ENCODE results near the gene MTHFD1. TPM values are rescaled to one million over a fixed set of nuclear protein-coding genes. Genes with fewer than 3 reads are reported as not detected.
"Not testable (repeated sequence)": the region's sequence is repeated elsewhere in the genome, so short reads cannot be mapped to it uniquely, and the experiment has no call there.

MTHFD1 gene
- total RNA-seq, 4 donors from 2014 or later = 27.6 to 66.0 (median 53.8) TPM

DNA sequence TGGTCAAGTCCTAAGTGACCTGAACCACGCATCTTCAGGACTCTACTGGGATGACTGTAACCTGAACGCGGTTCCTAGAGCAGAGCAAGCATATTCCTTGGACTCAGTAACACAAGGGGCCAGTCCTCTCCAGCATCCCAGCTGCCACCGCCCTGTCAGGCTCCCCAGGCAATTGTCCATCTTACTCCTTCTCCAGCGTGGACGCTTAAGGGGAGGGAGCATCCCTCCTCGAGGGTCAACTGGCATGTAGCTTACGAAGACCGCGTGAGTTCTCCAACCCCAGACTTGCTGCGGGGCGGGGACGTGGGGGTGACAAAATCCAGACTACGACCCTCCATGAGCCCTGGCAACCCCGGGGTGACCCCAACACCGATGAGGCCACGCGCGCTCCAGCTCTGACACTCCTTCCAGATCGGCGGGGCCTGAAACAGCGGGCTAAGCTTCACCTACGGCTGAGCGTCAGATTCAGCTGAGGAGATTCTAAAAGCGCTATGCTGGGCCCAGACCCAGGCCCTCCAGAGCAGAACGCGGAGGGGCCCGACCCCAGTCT, 846 bp upstream of the MTHFD1 start:
- DNase-seq = no peak
- H3K4me3 ChIP-seq = peak overlapping the region; percentile 60 to 92 (median 73)
- WGBS, 2 donors = 2 to 10% methylated on average over 12 to 18 of the region's 28 CpGs

DNA sequence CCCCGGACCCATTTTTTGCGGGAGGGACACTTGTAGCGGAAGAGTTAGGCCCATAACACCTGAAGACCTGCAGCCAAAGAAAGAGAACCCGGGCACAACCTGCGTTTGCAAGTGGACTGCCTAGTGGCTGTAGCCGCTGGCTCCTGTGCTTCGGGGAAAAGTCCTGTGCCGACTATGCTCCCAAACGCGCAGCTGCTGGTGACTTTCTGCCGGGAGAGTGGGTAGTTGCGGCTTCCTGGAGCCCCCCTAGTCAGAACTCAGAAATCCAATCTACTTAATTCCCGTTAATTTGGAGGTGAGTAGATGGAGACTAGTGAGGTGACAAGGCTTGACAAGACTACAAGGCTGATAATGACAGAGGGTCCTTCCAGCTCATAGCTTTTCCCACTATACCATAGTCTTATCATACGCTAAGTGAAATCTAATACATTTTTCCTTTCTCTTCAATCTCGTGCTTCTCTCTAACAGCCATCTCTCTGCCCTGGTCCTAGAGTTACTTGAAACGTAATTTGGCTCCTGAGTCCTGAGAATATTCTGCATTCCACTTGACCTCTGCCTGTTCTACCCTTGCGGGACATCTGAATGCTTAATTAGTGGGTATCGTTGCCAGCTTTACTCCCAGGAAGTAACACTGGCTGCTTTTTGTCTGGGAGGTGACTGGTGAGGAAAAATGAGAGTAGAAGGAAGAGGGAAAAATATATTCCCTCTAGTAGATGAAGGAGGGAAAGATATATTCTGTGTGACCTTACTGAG, 556 bp downstream of the MTHFD1 start:
- Histone ChIP-seq H3K36me3 (peaks cover 0 to 19% (median 0%) of the 10 kb centered on the region in 3 donors), H3K27ac (peak overlapping the region; percentile 87 to 93 (median 92)), H3K9me3 (no peaks in the 10 kb centered on the region), H3K4me1 (peaks cover 10 to 53% (median 14%) of the 10 kb centered on the region in 3 donors), H3K27me3 (no peaks in the 10 kb centered on the region), H3K4me3 (peak overlapping the region; percentile 60 to 92 (median 73))
- intact Hi-C loops (cut with DNase I) = no loop called here
- TF ChIP-seq POLR2A (IDR thresholded peaks at IDR 0.05) = no peak
- TF ChIP-seq, protein P1, sequence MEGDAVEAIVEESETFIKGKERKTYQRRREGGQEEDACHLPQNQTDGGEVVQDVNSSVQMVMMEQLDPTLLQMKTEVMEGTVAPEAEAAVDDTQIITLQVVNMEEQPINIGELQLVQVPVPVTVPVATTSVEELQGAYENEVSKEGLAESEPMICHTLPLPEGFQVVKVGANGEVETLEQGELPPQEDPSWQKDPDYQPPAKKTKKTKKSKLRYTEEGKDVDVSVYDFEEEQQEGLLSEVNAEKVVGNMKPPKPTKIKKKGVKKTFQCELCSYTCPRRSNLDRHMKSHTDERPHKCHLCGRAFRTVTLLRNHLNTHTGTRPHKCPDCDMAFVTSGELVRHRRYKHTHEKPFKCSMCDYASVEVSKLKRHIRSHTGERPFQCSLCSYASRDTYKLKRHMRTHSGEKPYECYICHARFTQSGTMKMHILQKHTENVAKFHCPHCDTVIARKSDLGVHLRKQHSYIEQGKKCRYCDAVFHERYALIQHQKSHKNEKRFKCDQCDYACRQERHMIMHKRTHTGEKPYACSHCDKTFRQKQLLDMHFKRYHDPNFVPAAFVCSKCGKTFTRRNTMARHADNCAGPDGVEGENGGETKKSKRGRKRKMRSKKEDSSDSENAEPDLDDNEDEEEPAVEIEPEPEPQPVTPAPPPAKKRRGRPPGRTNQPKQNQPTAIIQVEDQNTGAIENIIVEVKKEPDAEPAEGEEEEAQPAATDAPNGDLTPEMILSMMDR (IDR thresholded peaks at IDR 0.05) = no peak
- WGBS, 2 donors = 0 to 3% methylated on average over 13 to 18 of the region's 18 CpGs
- DNase-seq = no peak

More for the DNA sequence above, 846 bp upstream of the MTHFD1 start:
- TF ChIP-seq, protein P1 (IDR thresholded peaks at IDR 0.05) = no peak
- no peak for TF ChIP-seq POLR2A (IDR thresholded peaks at IDR 0.05)
- Histone ChIP-seq H3K27ac (peak overlapping the region; percentile 87 to 93 (median 92)), H3K36me3 (peaks cover 0 to 19% (median 0%) of the 10 kb centered on the region in 3 donors), H3K27me3 (no peaks in the 10 kb centered on the region), H3K9me3 (no peaks in the 10 kb centered on the region), H3K4me1 (peaks cover 10 to 50% (median 14%) of the 10 kb centered on the region in 3 donors)
- intact Hi-C loops (cut with DNase I) = no loop called here

- no peak overlapping the region for H3K4me3 ChIP-seq
- intact Hi-C loops (cut with DNase I) = no loop called here
Measured at GRCh38 chr14:64391113-64391725, 3.1 kb downstream of the MTHFD1 start.

DNA sequence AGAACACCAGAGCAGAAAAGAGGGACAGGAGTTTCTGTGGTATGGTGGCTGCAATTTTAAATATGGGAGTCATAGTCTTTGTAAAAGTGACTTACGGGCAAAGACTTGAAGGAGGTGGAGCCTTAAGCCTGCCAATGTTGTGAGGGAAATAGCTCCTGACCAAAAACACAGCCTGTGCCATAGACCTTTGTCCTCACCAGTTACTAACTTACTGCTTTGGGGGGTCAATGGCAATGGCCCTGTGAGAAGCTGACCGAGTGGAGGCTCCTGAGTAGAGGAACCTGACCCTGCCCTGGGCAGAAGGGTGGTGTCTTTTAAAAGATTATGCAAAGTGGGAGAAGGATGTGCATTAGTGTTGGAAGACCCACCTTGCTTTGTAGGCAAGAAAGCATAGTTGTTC, 3.8 kb downstream of the MTHFD1 start:
- H3K36me3 ChIP-seq = peaks cover 0 to 19% (median 0%) of the 10 kb centered on the region in 3 donors
- no peaks in the 10 kb centered on the region for H3K9me3 ChIP-seq
- no peak for DNase-seq
- intact Hi-C loops (cut with DNase I) = no loop called here
- H3K27ac ChIP-seq = no peak overlapping the region
- no peak overlapping the region for H3K4me3 ChIP-seq
- TF ChIP-seq, protein P1 (IDR thresholded peaks at IDR 0.05) = no peak
- TF ChIP-seq POLR2A (IDR thresholded peaks at IDR 0.05) = no peak
- WGBS, 2 donors = 82 to 100% methylated on average over 2 of the region's 2 CpGs
- H3K4me1 ChIP-seq = peaks cover 10 to 46% (median 11%) of the 10 kb centered on the region in 3 donors
- no peaks in the 10 kb centered on the region for H3K27me3 ChIP-seq

More at GRCh38 chr14:64391113-64391725, 3.1 kb downstream of the MTHFD1 start:
- no peak overlapping the region for H3K27ac ChIP-seq
- no peak for TF ChIP-seq POLR2A (IDR thresholded peaks at IDR 0.05)
- TF ChIP-seq, protein P1 (IDR thresholded peaks at IDR 0.05) = no peak
- WGBS, 2 donors = 90 to 92% methylated on average over 12 of the region's 12 CpGs
- H3K9me3 ChIP-seq = no peaks in the 10 kb centered on the region
- no peaks in the 10 kb centered on the region for H3K27me3 ChIP-seq
- DNase-seq = no peak
- H3K4me1 ChIP-seq = peaks cover 10 to 53% (median 14%) of the 10 kb centered on the region in 3 donors
- peaks cover 0 to 19% (median 0%) of the 10 kb centered on the region in 3 donors for H3K36me3 ChIP-seq

DNA sequence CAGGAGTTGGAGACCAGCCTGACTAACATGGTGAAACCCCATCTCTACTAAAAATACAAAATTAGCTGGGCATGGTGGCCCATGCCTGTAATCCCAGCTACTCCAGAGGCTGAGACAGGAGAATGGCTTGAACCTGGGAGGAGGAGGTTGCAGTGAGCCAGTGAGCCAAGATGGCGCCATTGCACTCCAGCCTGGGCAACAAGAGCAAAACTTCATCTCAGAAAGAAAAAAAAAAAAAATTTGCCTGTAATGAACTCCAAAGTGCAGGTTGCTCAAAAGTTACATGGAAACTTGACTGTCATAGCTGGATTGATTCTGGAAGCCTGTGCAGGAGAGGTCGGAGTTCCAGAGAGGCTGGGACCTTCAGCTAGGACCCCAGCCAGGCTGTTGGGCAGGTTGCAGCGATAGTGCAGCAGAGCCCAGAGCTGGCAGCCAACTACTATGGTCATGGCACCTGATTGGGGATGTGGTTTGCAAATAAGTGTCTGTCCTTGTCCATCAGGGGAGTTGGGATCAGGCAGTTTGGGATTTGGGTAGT, 5.1 kb downstream of the MTHFD1 start:
- H3K9me3 ChIP-seq; DNase-seq; H3K4me3 ChIP-seq; intact Hi-C loops (cut with DNase I); H3K27ac ChIP-seq; H3K27me3 ChIP-seq: not testable (repeated sequence)
- H3K4me1 ChIP-seq = peaks cover 7 to 40% (median 10%) of the 10 kb centered on the region in 3 donors
- H3K36me3 ChIP-seq = peaks cover 0 to 19% (median 0%) of the 10 kb centered on the region in 3 donors
- 100% methylated on average over 3 of the region's 3 CpGs for WGBS, 2 donors
